SK-N-MC (cell line): ENCODE measurements around the gene UBR3.
"Not testable (repeated sequence)": the region's sequence is repeated elsewhere in the genome, so short reads cannot be mapped to it uniquely, and the experiment has no call there.

Experiments
- DNase-seq: peaks from one replicate; pipeline ENCODE4 v3.0.0-alpha.2; 2011; ENCODE audit warnings: low read depth, low spot score
- H3K27ac ChIP-seq: fragments of 200-600 bp; sonication (generic); 2 replicates; pipeline ENCODE4 v1.5.1; 2016; ENCODE audit warnings: mixed run types
- H3K36me3 ChIP-seq: fragments of 200-600 bp; sonication (generic); 2 replicates; pipeline ENCODE4 v1.6.1; 2017; ENCODE audit warnings: antibody characterized with exemption, low read length, mixed read lengths; ENCODE audit not compliant: insufficient read depth
- H3K4me3 ChIP-seq: fragments of 200-600 bp; sonication (generic); 2 replicates; pipeline ENCODE4 v1.5.1; 2016
- H3K9ac ChIP-seq: fragments of 200-600 bp; sonication (generic); 2 replicates; pipeline ENCODE4 v1.8.0; 2017; ENCODE audit warnings: mixed run types, mixed read lengths; ENCODE audit not compliant: insufficient read length
- H3K9me3 ChIP-seq: fragments of 200-600 bp; sonication (generic); 2 replicates; pipeline ENCODE4 v1.6.1; 2017; ENCODE audit warnings: low read depth, mild to moderate bottlenecking, antibody characterized with exemption, low read length, moderate library complexity, mixed read lengths
- EZH2 ChIP-seq: fragments of 200-600 bp; sonication (generic); IDR thresholded peaks from one replicate; pipeline ENCODE4 v1.6.1; 2017; ENCODE audit warnings: antibody characterized with exemption
- FOXP2 ChIP-seq: optimal IDR thresholded peaks from 2 replicates; pipeline ENCODE3; 2011; ENCODE audit warnings: mild to moderate bottlenecking, moderate library complexity; ENCODE audit not compliant: insufficient read depth; ENCODE audit errors: extremely low read length, control extremely low read depth
- POLR2AphosphoS5 ChIP-seq: IDR thresholded peaks from 2 replicates; pipeline ENCODE4 v1.6.1; 2012; ENCODE audit warnings: mild to moderate bottlenecking, low read depth, low read length, borderline replicate concordance

Gene UBR3

DNA sequence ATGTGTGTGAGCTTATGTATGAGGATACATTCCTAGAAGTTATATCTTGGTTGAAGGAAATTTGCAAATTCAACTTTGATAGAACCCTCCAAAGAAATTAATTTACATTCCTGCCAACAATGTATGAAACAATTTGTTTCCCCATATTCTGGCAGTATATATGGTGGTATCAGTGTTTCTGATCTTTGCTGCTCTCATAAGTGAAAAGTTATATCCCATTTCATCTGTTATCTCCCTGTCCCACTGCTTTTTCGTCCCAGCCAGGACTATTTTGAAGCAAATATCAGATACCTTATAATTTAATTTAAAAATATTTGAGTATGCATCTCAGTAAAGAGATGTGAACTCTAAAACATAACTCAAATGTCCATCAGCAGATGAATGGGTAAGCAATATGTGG is 7.1 kb downstream of the UBR3 start:
- Histone ChIP-seq H3K27ac (no peak overlapping the region), H3K36me3 (peaks cover 5% of the 10 kb centered on the region; the same call in 1 of the 2 replicates), H3K9ac (no peak overlapping the region), H3K9me3 (no peaks in the 10 kb centered on the region), H3K4me3 (no peak overlapping the region)
- DNase-seq = no peak
- TF ChIP-seq FOXP2 = no peak
- no peak for TF ChIP-seq POLR2AphosphoS5
- TF ChIP-seq EZH2 = no peak

DNA sequence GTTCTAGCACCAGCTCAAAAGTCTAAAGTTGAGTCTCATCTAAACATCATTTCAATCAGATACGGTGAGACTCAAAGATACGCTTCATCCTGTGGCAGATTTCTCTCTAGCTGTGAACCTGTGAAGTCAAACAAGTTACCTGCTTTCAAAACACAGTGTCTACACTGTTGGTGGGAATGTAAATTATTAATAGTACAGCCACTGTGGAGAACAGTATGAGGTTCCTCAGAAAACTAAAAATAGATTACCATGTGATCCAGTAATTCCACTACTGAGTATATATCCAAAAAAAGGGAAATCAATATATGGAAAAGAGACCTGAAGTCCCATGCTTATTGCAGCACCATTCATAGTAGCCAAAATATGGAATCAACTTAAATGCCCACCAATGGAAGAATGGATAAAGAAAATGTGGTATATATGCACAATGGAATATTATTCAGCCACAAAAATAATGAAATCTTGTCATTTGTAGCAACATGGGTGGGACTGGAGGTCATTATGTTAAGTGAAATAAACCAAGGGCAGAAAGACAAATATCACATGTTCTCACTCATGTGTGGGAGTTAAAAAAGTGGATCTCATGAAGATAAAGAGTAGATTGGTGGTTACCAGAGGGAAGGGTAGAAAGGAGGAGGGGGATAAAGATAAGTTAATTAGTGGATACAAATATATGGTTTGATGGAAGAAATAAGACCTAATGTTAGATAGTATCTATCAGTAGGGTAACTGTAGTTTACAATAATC is 11.7 kb downstream of the UBR3 start:
- Histone ChIP-seq H3K36me3 (no peaks in the 10 kb centered on the region; the same call in 1 of the 2 replicates), H3K27ac (no peak overlapping the region), H3K9me3 (no peaks in the 10 kb centered on the region), H3K9ac (no peak overlapping the region), H3K4me3 (no peak overlapping the region)
- no peak for DNase-seq
- TF ChIP-seq FOXP2 (no peak), POLR2AphosphoS5 (no peak), EZH2 (no peak)

DNA sequence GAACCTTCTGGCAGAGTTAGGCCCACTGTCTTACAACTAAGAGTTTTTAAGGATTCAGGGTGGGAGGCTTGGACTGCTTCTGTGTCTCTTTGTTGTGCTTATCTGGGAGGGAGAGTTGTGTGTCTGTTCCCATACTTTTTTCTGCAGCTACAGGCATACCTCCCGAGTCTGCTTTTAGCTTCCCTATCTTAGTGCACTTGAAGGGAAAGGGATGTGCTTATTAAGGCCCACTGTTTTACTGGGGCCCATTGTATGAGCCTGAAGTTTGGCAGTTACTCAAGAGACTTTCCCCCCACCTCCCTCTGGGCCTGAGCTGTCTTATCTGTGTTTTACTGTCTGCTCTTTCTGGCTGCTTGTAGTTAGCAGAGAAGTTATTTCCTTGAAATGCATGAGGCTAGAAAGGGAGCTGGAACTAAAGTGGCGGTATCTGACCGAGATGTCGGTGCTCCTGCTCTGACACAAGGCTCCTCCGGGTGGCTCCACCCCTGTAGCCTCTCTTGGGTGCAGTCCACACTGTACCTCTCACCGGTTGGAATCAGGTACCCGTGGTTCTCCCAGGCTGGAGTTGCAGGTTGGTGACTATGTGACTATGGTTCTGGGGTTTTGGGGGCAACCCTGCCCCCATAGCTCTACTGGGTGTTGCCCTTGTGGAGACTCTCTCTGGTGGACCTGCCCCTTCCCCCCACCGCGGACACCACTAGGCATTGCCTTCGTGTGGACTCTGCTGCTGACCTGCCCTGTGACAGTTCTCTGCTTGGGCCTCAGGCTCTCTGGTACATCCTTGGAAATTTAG is 12.9 kb downstream of the UBR3 start:
- H3K9ac ChIP-seq = no peak overlapping the region
- H3K36me3 ChIP-seq = no peaks in the 10 kb centered on the region; the same call in 1 of the 2 replicates
- TF ChIP-seq POLR2AphosphoS5 (no peak), FOXP2 (no peak), EZH2 (no peak)

DNA sequence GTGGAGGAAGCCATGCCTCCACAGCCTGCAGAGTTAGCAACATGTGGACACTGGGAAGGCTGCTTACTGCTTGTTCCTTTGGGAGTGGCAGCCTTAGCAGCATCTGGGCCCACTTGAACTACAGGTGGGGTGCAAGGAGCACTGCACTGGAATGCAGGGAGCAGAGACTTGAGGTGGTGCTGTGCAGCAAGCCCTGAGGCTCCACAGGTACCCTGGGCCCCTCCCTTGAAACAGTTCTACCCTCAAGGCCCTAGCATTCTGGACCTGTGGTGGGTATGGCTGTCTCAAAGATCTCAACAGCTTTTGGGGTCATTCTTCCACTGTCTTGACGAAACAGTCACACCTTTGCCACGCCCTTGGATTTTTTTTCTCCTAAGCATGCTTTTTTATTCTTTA is 13.5 kb downstream of the UBR3 start:
- DNase-seq = no peak
- Histone ChIP-seq H3K9me3 (no peaks in the 10 kb centered on the region), H3K4me3 (no peak overlapping the region), H3K27ac (no peak overlapping the region), H3K36me3 (no peaks in the 10 kb centered on the region; the same call in 1 of the 2 replicates), H3K9ac (no peak overlapping the region)
- TF ChIP-seq EZH2 = no peak
- no peak for TF ChIP-seq FOXP2
- TF ChIP-seq POLR2AphosphoS5 = no peak

More for the DNA sequence above, 12.9 kb downstream of the UBR3 start:
- H3K4me3 ChIP-seq = no peak overlapping the region
- peak overlapping the region; percentile 49; the same call in 1 of the 2 replicates for H3K27ac ChIP-seq
- no peaks in the 10 kb centered on the region for H3K9me3 ChIP-seq
- no peak for DNase-seq

DNA sequence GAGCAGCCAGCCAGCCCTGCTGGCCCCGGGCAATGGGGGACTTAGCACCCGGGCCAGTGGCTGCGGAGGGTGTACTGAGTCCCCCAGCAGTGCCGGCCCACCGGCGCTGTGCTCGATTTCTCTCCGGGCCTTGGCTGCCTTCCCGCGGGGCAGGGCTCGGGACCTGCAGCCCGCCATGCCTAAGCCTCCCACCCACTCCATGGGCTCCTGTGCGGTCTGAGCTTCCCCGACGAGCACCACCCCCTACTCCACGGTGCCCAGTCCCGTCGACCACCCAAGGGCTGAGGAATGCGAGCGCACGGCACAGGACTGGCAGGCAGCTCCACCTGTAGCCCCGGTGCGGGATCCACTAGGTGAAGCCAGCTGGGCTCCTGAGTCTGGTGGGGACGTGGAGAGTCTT is 14.4 kb downstream of the UBR3 start:
- not testable (repeated sequence) for H3K9me3 ChIP-seq, DNase-seq, H3K27ac ChIP-seq, H3K4me3 ChIP-seq, H3K36me3 ChIP-seq, H3K9ac ChIP-seq

DNA sequence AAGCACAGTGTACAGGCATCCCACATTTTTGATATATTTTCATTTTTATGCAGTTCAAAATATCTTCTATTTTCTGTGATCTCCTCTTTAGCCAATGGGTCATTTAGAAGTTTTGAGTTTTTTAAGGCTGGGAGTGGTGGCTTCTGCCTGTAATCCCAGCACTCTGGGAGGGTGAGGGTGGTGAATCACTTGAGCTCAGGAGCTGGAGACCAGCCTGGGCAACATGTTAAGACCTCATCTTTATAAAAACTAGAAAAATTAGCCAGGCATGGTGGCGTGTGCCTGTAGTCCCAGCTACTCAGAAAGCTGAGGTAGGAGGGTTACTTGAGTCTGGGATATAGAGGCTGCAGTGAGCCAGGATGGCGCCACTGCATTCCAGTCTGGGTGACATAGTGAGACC is 17.8 kb downstream of the UBR3 start:
- H3K36me3 ChIP-seq = no peaks in the 10 kb centered on the region; the same call in 1 of the 2 replicates
- no peak for DNase-seq
- H3K27ac ChIP-seq = no peak overlapping the region
- H3K4me3 ChIP-seq = no peak overlapping the region
- TF ChIP-seq POLR2AphosphoS5 (no peak), FOXP2 (no peak), EZH2 (no peak)
- H3K9ac ChIP-seq = no peak overlapping the region
- H3K9me3 ChIP-seq = no peaks in the 10 kb centered on the region; the same call in 1 of the 2 replicates

DNA sequence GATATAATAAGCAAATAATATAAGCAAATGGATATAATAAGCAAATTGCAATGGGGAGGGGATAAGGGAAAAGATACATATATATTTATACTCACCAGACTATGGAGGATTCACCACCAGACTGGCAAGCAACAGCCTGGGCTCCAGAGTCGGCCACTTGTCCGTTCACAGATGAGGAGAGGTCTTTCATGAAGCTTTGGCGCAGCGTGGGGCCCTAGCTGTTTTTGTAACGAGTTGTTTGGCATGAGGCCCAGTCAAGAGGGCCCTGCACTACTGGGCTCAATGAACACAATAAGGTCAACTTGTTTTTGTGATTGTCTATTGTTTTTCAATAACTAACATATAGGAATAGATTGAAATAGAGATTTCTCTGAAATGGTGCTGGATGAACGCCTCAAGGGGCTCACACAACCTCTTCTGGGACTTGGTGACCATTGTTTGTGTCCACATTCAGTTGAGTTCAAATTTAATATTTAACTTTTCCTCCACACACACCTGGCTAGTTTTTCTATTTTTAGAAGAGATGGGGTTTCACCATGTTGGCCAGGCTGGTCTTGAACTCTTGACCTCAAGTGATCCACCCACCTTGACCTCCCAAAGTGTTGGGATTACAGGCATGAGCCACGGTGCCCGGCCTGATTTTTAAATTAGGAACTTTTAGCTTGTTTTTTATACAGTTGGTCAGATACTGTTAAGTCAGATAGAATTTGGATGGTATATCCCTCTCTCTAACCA is 21.9 kb downstream of the UBR3 start:
- not testable (repeated sequence) for H3K9me3 ChIP-seq, H3K9ac ChIP-seq, DNase-seq, H3K27ac ChIP-seq, H3K36me3 ChIP-seq, H3K4me3 ChIP-seq

DNA sequence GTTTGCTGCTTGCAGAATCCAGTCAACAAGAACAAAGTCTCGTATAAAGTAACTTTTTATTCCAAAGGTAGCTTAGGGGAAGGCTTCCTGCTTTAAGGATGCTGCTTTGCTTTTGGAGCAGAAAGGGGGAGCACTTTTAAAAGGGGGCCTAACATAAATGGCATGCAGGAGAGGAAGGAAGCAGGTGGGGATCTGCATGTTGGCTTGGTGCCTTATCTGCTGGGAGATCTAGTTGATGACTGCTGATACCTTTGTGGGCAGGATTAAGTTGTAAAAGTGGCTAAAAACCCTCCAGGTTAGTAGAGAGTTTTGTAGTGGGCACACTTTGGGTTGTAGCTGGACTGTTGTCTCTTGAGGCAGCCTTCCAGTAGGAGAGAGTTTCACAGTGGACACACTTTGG is 22.5 kb downstream of the UBR3 start:
- Histone ChIP-seq H3K36me3 (no peaks in the 10 kb centered on the region), H3K9me3 (no peaks in the 10 kb centered on the region; the same call in 1 of the 2 replicates), H3K9ac (no peak overlapping the region), H3K4me3 (no peak overlapping the region), H3K27ac (no peak overlapping the region)
- TF ChIP-seq FOXP2 = no peak
- no peak for DNase-seq
